HepG2 (cell line): ENCODE data around the gene CMIP. TPM values are rescaled to one million over a fixed set of nuclear protein-coding genes. Genes with fewer than 3 reads are reported as not detected.

Source experiments
- ATAD3A ChIP-seq: sonication (generic); formaldehyde crosslinking; IDR thresholded peaks from 2 replicates; pipeline ENCODE4 v1.4.0; 2020; ENCODE audit warnings: missing genetic modification reagents
- ATF6 ChIP-seq: sonication (generic); formaldehyde crosslinking; conservative IDR thresholded peaks from 2 replicates; pipeline ENCODE4 v1.4.0; 2020; ENCODE audit warnings: missing genetic modification reagents
- DPF2 ChIP-seq: sonication (generic); formaldehyde crosslinking; IDR thresholded peaks from 2 replicates; pipeline ENCODE4 v1.4.0; 2020; ENCODE audit warnings: mild to moderate bottlenecking, low read depth, missing genetic modification reagents, borderline replicate concordance
- E2F1 ChIP-seq: sonication (generic); formaldehyde crosslinking; IDR thresholded peaks from 2 replicates; pipeline ENCODE4 v1.5.0; 2020; ENCODE audit warnings: missing genetic modification reagents
- GPBP1L1 ChIP-seq: sonication (generic); formaldehyde crosslinking; IDR thresholded peaks from 2 replicates; pipeline ENCODE4 v1.5.0; 2020; ENCODE audit warnings: mild to moderate bottlenecking, missing genetic modification reagents
- KDM4B ChIP-seq: sonication (generic); formaldehyde crosslinking; IDR thresholded peaks from 2 replicates; pipeline ENCODE4 v1.4.0; 2020; ENCODE audit warnings: missing genetic modification reagents
- MXD3 ChIP-seq: IDR thresholded peaks from 2 replicates; pipeline ENCODE4 v1.6.1; 2016; ENCODE audit warnings: mild to moderate bottlenecking, missing biosample characterization, missing genetic modification reagents
- PHF20 ChIP-seq: sonication (generic); formaldehyde crosslinking; IDR thresholded peaks from 2 replicates; pipeline ENCODE4 v1.5.0; 2020; ENCODE audit warnings: mild to moderate bottlenecking, missing genetic modification reagents
- TFAP4 ChIP-seq: sonication (generic); IDR thresholded peaks from 2 replicates; pipeline ENCODE4 v1.6.1; 2016; ENCODE audit warnings: low read depth, borderline replicate concordance
- ZBED4 ChIP-seq: sonication (generic); formaldehyde crosslinking; IDR thresholded peaks from 2 replicates; pipeline ENCODE4 v1.4.0; 2020; ENCODE audit warnings: missing genetic modification reagents, borderline replicate concordance
- ZFAT ChIP-seq: sonication (generic); formaldehyde crosslinking; conservative IDR thresholded peaks from 2 replicates; pipeline ENCODE4 v1.8.1; 2023; ENCODE audit warnings: missing genetic modification reagents, inconsistent platforms
- ZFY ChIP-seq: sonication (generic); formaldehyde crosslinking; IDR thresholded peaks from 2 replicates; pipeline ENCODE4 v1.4.0; 2020; ENCODE audit warnings: missing genetic modification reagents
- ZNF138 ChIP-seq: sonication (generic); formaldehyde crosslinking; IDR thresholded peaks from 2 replicates; pipeline ENCODE4 v1.5.0; 2020; ENCODE audit warnings: mild to moderate bottlenecking, low read depth, missing genetic modification reagents
- ZNF143 ChIP-seq: sonication (generic); formaldehyde crosslinking; IDR thresholded peaks from 2 replicates; pipeline ENCODE4 v1.4.0; 2020; ENCODE audit warnings: missing genetic modification reagents
- ZNF44 ChIP-seq: sonication (generic); formaldehyde crosslinking; IDR thresholded peaks from 2 replicates; pipeline ENCODE4 v1.5.1; 2020; ENCODE audit warnings: mild to moderate bottlenecking, missing genetic modification reagents
- ZNF552 ChIP-seq: sonication (generic); formaldehyde crosslinking; IDR thresholded peaks from 2 replicates; pipeline ENCODE4 v1.9.0; 2022; ENCODE audit warnings: missing genetic modification reagents, mild to moderate bottlenecking, borderline replicate concordance
- ZSCAN31 ChIP-seq: sonication (generic); formaldehyde crosslinking; IDR thresholded peaks from 2 replicates; pipeline ENCODE4 v1.5.0; 2020; ENCODE audit warnings: low read depth, mild to moderate bottlenecking, missing genetic modification reagents
- polyA plus RNA-seq, 8 experiments: library from polyadenylated mRNA; depleted of rRNA in 3 of 8; stranded (reverse) in 7 of 8; unstranded in 1 of 8; fragments of >200 nt; fragmentation: Illumina TruSeq in 4 of 8; extraction: Trizol in 4 of 8; gene quantifications; 2 replicates each; pipeline versions ENCODE4 v1.2.1 to v1.2.3, GENCODE V29; 2011 to 2016; ENCODE audit warnings: low read depth in 4 of 8, missing spikeins in 1 of 8, mixed read lengths in 1 of 8; ENCODE audit not compliant: insufficient read depth in 1 of 8
- total RNA-seq, 5 experiments: library from RNA; depleted of rRNA; stranded (reverse); fragments of >200 nt; fragmentation: Illumina TruSeq; extraction: Trizol; gene quantifications; 2 replicates each; pipeline ENCODE4 v1.2.3, GENCODE V29; 2016; ENCODE audit warnings: low read depth in 1 of 5
- TF ChIP-seq, protein P1 (sequence below): sonication (generic); formaldehyde crosslinking; IDR thresholded peaks from 2 replicates; pipeline ENCODE4 v1.4.0; 2020; ENCODE audit warnings: low read depth, mild to moderate bottlenecking, missing genetic modification reagents

The CMIP gene
- total and polyA plus RNA-seq, 2 of the 13 experiments (the other 11 are each of a cell fraction or from before 2014, with no cell fraction given): 10.9 to 18.1 TPM

GRCh38 chr16:81481207-81481821 lies 36.7 kb downstream of the CMIP start (continued):
- TF ChIP-seq MXD3 (CRISPR knock-in tag) (peak; percentile 31; the same call in 1 of the 2 replicates), ZBED4 (no peak), ZFAT (CRISPR knock-in tag) (no peak), ATF6 (CRISPR knock-in tag) (no peak), ZNF44 (CRISPR knock-in tag) (no peak), GPBP1L1 (CRISPR knock-in tag) (no peak), ZNF138 (CRISPR knock-in tag) (no peak; the same call in 1 of the 2 replicates), TFAP4 (peak; percentile 45; the same call in 1 of the 2 replicates), ZNF552 (CRISPR knock-in tag) (no peak; the same call in 1 of the 2 replicates), E2F1 (CRISPR knock-in tag) (no peak), ATAD3A (no peak), KDM4B (CRISPR knock-in tag) (no peak; the same call in 1 of the 2 replicates), PHF20 (no peak), ZSCAN31 (CRISPR knock-in tag) (0 out of 2 replicates have a peak, but pooled peaks have one; percentile 73), ZFY (peak; percentile 26; the same call in 1 of the 2 replicates), DPF2 (CRISPR knock-in tag) (peak; percentile 77; the same call in 1 of the 2 replicates), ZNF143 (CRISPR knock-in tag) (no peak)
- TF ChIP-seq, protein P1, sequence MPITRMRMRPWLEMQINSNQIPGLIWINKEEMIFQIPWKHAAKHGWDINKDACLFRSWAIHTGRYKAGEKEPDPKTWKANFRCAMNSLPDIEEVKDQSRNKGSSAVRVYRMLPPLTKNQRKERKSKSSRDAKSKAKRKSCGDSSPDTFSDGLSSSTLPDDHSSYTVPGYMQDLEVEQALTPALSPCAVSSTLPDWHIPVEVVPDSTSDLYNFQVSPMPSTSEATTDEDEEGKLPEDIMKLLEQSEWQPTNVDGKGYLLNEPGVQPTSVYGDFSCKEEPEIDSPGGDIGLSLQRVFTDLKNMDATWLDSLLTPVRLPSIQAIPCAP (CRISPR knock-in tag): no peak
